ENCODE data around the gene MBP. TPM values are rescaled to one million over a fixed set of nuclear protein-coding genes. Genes with fewer than 3 reads are reported as not detected.

MBP gene
- total RNA-seq, 1 donor from 2014 or later = 35.0 TPM

- Histone ChIP-seq H3K36me3 (no peaks in the 10 kb centered on the region), H3K27ac (replicated peaks) (no peak overlapping the region), H3K27me3 (ENCODE audit: low read depth) (no peaks in the 10 kb centered on the region), H3K4me1 (peaks cover 7% of the 10 kb centered on the region), H3K9me3 (replicated peaks) (no peaks in the 10 kb centered on the region), H3K4me3 (no peak overlapping the region)
- no peak for TF ChIP-seq CTCF (IDR thresholded peaks at IDR 0.05; ENCODE audit: borderline replicate concordance)
- no peak for DNase-seq
- intact Hi-C loops (cut with micrococcal nuclease) = no loop called here
Measured at GRCh38 chr18:77025831-77026363, 106.7 kb downstream of the MBP start.

GRCh38 chr18:77025123-77025522, 107.5 kb downstream of the MBP start:
- intact Hi-C loops (cut with micrococcal nuclease) = no loop called here

GRCh38 chr18:77024476-77024875, 108.1 kb downstream of the MBP start:
- no peaks in the 10 kb centered on the region for H3K9me3 ChIP-seq (replicated peaks)
- DNase-seq = no peak
- H3K27me3 ChIP-seq (ENCODE audit: low read depth) = no peaks in the 10 kb centered on the region
- peaks cover 7% of the 10 kb centered on the region for H3K4me1 ChIP-seq
- intact Hi-C loops (cut with micrococcal nuclease) = no loop called here
- H3K27ac ChIP-seq (replicated peaks) = no peak overlapping the region
- no peaks in the 10 kb centered on the region for H3K36me3 ChIP-seq
- TF ChIP-seq CTCF (IDR thresholded peaks at IDR 0.05; ENCODE audit: borderline replicate concordance) = no peak
- H3K4me3 ChIP-seq = no peak overlapping the region

More at GRCh38 chr18:77025123-77025522, 107.5 kb downstream of the MBP start:
- no peaks in the 10 kb centered on the region for H3K36me3 ChIP-seq
- no peaks in the 10 kb centered on the region for H3K9me3 ChIP-seq (replicated peaks)
- no peak for DNase-seq
- no peak overlapping the region for H3K27ac ChIP-seq (replicated peaks)
- no peaks in the 10 kb centered on the region for H3K27me3 ChIP-seq (ENCODE audit: low read depth)
- no peak for TF ChIP-seq CTCF (IDR thresholded peaks at IDR 0.05; ENCODE audit: borderline replicate concordance)
- peaks cover 7% of the 10 kb centered on the region for H3K4me1 ChIP-seq
- no peak overlapping the region for H3K4me3 ChIP-seq

- Histone ChIP-seq H3K27me3 (ENCODE audit: low read depth) (no peaks in the 10 kb centered on the region), H3K4me1 (peaks cover 7% of the 10 kb centered on the region), H3K27ac (replicated peaks) (no peak overlapping the region), H3K36me3 (no peaks in the 10 kb centered on the region), H3K9me3 (replicated peaks) (no peaks in the 10 kb centered on the region), H3K4me3 (no peak overlapping the region)
- no peak for DNase-seq
- TF ChIP-seq CTCF (IDR thresholded peaks at IDR 0.05; ENCODE audit: borderline replicate concordance) = no peak
- intact Hi-C loops (cut with micrococcal nuclease) = no loop called here
Measured at GRCh38 chr18:77023102-77023782, 109.3 kb downstream of the MBP start.

- no peak for TF ChIP-seq CTCF (IDR thresholded peaks at IDR 0.05; ENCODE audit: borderline replicate concordance)
- no peak for DNase-seq
- Histone ChIP-seq H3K4me3 (no peak overlapping the region), H3K36me3 (no peaks in the 10 kb centered on the region), H3K4me1 (peaks cover 7% of the 10 kb centered on the region), H3K9me3 (replicated peaks) (no peaks in the 10 kb centered on the region), H3K27me3 (ENCODE audit: low read depth) (no peaks in the 10 kb centered on the region), H3K27ac (replicated peaks) (no peak overlapping the region)
- intact Hi-C loops (cut with micrococcal nuclease) = no loop called here
Measured at GRCh38 chr18:77022556-77022955, 110.0 kb downstream of the MBP start.
